ENCODE measurements around the gene CST3.

The CST3 gene

GRCh38 chr20:23602241-23602640, 35.5 kb downstream of the CST3 start:
- no peak for DNase-seq (ENCODE audit: low spot score)

DNA sequence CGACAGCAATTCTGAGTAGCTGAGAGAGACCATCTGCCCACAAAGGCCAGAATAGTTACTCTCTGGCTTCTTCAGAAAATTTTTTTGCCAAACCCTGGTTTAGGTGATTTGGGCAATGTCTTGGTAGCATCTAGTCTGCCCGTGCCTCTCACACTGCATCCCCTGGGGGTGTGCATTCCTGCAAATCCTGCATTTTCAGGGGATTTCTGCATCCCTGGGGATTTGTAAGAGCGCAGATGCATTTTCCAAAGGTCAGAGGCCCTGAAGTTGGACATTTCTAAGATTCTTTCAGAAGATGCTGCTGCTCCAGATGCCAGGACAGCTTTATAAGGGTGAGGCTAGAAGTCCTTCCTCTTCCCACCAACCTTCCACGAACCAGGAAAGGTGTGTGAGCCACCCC, 36.0 kb downstream of the CST3 start:
- DNase-seq (ENCODE audit: low spot score): no peak

DNA sequence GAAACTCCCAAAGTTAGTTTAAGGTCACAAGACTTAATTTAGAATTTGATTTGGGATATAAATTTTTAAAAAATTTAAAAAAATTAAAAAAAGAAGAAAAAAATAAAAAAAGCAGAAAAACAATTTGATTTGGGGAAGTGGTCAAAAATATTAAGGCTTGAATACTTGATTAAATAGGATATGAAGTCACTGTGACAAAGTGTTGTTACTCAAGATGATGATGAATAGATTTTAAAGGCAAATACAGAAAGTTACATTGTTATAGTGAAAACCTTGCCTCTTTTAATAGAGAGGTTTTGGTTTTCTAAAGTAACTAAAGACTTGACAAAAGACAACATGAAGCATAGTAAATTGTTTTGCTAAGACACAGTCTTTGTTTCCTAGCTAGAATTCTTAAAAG, 39.3 kb downstream of the CST3 start:
- DNase-seq (ENCODE audit: low spot score): no peak

DNA sequence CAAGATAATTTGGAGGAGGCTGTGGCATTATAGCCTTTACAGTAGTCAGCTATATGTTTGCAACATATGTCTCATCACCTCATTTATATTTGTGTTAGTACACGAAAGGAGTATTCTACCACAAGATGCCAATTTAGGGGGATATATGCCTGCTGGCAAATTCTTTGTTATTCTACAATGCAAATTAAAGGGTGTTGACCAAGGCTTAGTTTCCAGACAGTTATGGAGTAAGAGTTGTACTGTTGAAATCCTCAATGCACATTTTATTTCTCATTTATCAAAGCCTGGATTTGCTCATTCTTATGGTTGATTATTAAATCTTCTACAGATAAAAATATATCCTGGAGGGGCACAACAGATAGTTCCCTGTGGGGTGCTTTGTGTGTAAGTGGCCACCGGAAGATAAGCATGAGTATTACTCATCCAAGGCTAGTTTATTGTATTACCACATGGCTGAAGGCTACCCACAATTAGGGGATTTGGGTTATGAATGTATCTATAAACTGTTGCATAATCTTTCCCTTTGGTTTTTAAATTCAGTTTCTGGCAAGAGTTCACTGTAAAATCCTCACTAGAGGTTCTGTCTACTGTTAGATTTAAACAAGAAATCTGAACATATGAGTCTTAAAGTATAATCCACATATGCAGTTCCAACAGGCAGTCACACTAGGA, 41.0 kb downstream of the CST3 start:
- no peak for DNase-seq (ENCODE audit: low spot score)

- DNase-seq (ENCODE audit: low spot score): no peak
Measured at GRCh38 chr20:23595941-23596340, 41.8 kb downstream of the CST3 start.

DNA sequence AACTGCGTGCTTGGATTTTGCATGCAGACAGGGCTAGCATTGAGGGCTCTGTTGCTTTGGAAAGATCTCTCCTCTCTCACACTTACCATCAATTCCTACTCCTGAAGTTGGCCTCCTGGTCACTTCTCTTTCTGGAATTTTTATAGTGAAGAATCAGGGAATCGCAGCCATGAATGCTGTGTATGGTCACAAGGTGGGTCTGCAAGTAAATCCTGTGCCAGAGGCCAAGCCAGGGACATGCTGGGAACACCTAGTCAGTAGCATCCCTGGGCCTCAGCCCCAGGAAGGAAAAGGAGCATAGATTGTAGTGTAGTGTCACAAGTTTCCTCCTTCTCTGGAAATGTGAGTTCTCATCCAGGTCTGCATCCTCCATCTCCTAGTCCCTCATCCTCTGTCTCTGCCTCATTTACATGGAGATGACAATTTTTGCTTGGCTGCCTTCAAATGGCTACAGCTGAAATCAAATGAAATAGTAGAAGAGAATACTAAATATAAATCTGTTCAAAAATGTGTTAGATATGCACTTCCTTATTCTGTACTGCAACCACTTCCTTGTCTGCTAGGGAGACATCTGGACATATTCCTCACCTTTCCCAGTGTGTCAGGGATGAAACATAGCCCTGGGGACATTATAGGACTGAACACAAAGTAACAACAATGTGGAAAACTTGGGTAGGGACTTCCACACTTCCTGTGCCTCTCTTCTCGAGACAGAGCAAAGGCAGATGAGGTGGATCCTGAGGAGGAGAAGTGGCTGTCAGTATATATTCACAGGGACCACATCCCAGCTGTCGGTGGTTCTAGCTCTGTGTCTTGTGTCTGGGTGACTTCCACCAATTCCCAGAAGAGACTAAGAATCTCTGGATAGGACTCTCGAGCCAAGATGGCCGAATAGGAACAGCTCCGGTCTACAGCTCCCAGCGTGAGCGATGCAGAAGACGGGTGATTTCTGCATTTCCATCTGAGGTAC, 49.0 kb downstream of the CST3 start:
- no peak for DNase-seq (ENCODE audit: low spot score)

DNA sequence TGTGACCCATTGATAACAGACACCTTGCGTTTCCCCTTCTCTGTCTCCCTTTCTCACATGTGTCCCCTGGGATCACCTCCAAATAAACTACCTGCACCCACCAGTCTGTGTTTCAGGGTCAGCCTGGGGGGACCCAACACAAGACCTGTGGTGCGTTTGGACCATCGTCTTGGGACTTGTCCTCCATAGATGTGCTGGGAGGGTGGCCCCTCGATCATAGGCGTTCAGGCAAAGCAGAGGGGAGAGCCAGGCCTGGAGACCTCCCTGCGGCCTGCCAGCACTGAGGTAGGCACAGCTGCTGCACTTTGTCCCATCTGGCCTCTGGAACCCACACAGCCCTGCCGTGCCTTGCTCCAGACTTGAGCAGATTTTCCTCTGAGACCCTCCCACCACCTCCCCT, 50.1 kb downstream of the CST3 start:
- DNase-seq (ENCODE audit: low spot score): no peak

DNA sequence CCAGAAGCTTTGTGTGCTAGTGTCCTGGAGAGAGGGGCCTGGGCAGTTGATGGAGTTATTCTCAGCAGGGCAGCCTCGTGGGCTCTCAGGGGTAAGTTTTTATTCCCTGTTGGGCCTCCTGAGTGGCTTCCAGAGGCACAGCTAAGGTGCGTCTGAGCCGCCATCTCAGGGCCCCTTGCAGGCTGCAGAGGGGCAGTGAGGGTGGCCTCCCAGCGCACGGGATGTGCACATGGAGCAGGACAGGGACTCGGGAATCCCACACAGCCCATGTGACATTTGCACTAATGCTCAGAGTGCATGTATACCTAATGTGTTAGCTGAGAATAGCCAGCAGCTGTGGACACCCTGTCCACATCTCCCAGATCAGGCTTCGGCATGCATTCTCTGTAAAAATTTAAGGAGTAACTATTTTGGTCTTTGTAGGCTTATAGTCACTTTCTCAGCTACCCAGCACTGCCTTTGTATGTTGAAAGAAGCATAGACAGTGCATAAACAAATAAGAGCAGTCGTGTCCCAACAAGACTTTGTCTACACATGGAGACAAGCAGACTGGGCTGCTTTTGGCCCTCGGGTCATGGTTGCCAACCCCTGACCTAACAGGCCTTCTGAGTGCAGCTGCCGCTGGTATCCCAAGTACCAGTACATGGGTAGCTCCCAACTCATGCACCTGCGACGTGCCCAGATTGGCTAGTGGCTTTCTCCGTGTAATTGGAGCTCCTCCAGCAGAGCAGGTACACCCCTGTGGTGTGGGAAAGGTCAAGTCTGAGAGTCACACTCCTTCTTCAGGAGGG, 50.8 kb downstream of the CST3 start:
- no peak for DNase-seq (ENCODE audit: low spot score)

DNA sequence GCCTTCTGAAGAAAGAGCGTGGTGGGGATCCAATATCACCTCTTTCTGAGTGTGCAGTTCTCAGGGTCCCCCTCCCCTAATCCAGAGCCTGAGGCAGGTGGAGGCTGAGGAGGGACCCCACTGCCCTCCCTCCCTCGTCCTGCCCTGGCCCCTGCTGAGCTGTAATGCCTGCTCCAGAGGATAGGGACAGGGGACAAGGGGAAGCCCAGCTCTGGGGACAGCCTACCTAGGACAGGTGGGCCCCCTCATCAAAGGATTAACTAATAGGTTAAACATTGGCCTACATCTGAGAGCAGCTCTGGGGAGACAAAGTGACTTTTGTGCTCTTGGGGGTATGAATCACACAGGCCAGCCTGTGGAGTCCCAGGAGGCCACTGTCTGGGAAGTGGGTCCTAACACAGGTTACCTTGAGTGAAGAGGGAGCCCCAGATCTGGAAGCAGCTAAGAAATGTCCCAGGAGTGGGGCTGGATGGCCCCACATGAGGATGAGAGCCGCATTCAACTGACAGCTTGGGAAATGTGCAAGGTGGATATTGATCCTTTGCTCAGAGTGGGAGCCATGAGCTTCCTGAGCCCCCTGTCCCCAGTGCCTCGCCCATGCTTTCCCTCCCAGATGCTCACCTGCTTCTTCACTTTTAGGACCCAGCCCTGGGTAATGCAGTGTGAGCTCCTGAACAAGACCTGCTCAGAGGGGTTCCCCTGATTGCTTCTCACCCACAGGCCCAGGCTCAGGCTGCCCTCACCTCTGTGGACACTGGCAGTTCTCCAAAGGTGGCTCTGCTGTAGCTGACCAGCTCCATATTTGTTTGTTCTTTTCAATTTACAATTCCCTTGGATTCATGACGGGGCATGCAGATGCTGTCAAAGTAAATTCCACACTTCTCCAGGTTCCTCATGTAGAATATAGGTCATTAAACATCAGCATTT, 51.7 kb downstream of the CST3 start:
- DNase-seq (ENCODE audit: low spot score): no peak

- DNase-seq (ENCODE audit: low spot score): no peak
Measured at GRCh38 chr20:23585449-23585807, 52.3 kb downstream of the CST3 start.

DNA sequence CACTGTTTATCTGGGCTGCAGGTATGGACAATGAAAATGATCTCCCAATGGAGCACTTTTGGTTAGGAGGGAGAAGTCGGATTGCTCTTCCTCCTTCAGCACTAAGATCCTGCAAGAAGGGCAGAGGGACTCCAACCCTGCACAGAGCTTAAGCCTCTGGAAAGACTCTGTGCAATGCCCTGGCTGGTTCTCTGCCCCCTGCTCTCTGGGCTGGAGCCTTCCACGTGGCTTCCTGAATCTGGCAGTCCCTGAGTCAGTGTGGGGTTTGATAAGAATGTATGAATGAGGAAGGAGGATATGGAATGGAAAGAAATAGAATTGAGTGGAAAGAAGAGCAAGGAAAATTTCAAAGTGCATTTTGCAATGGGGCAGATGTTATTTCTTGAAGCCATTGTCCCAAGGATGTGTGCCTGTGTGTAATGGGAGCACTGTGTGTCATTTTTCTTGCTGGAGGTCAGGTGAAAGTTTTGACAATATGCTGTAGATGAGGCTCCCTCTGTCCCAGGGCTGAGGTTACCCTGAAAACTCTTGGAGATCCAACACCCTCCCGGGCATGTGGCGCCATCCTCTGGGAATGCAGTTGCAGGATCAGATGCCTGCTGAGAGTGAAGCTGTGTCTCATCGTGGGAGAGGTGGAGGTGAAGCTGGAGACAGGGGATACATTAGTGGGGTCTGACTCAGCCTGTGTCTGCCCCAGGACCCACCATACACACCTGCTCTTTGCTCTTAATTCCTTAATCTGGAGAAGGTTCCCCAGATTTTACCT, 53.1 kb downstream of the CST3 start:
- DNase-seq (ENCODE audit: low spot score): no peak

All from hematopoietic multipotent progenitor cell treated with erythropoietin and hydrocortisone succinate and interleukin-3 and kit ligand, for 17 days (in vitro differentiated cells).